ENCODE results near the gene CDON.

- TF ChIP-seq CTCF (IDR thresholded peaks at IDR 0.05), result no peak
- no peak for TF ChIP-seq EP300 (IDR thresholded peaks at IDR 0.05)
Observed at GRCh38 chr11:126046570-126047195, 16.0 kb downstream of the CDON start.
